Panc1 (cell line): Measurements from ENCODE around the gene PLAU. TPM values are rescaled to one million over a fixed set of nuclear protein-coding genes. Genes with fewer than 3 reads are reported as not detected.

Experiments used
- ATAC-seq: fragments of 200-7000 bp; cut with Tn5 transposase; 2 replicates; pipeline ENCODE4 v1.9.1; 2020; ENCODE audit warnings: mild to moderate bottlenecking, moderate library complexity
- BruUV-seq: library from RNA; stranded (reverse); fragments of 400-500 nt; replicated peaks from 2 replicates; lab custom pipeline; 2021; lab: Mats Ljungman, UMichigan
- CTCF ChIA-PET: fragments of 300-600 bp; sonication (Branson Sonifier 250); formaldehyde crosslinking; loops from one replicate; lab custom pipeline; 2022; ENCODE audit warnings: antibody characterized with exemption; lab: Charles Lee
- POLR2A ChIA-PET: fragments of 300-600 bp; sonication (Branson Sonifier 250); formaldehyde crosslinking; loops from one replicate; lab custom pipeline; 2022; ENCODE audit warnings: antibody characterized with exemption; lab: Charles Lee
- DNase-seq: peaks from one replicate; pipeline ENCODE4 v3.0.0-alpha.2; 2010; ENCODE audit warnings: low read depth, low spot score
- H3K27ac ChIP-seq: 2 replicates; pipeline ENCODE4 v1.5.1; 2011; ENCODE audit warnings: mild to moderate bottlenecking, low read length, inconsistent platforms
- H3K27me3 ChIP-seq: fragments of 200-500 bp; sonication (Bioruptor generic); 2 replicates; pipeline ENCODE4 v1.6.0; 2014; ENCODE audit warnings: low read length, inconsistent platforms; ENCODE audit not compliant: control insufficient read depth, insufficient read depth
- H3K36me3 ChIP-seq: fragments of 200-500 bp; sonication (Bioruptor generic); 2 replicates; pipeline ENCODE4 v1.5.1; 2014; ENCODE audit warnings: inconsistent platforms, mild to moderate bottlenecking, low read length, moderate library complexity; ENCODE audit not compliant: control insufficient read depth, insufficient read depth
- H3K4me1 ChIP-seq: 2 replicates; pipeline ENCODE4 v1.5.1; 2011; ENCODE audit warnings: inconsistent platforms, mild to moderate bottlenecking, low read length, moderate library complexity; ENCODE audit not compliant: control insufficient read depth, insufficient read depth
- H3K4me3 ChIP-seq, 2 experiments: 2 replicates each; pipeline ENCODE4 v1.5.1; 2011 to 2012; ENCODE audit warnings: low read depth in 2 of 2, low read length in 2 of 2, mild to moderate bottlenecking in 2 of 2, inconsistent platforms in 1 of 2, moderate library complexity in 1 of 2
- H3K9me3 ChIP-seq: fragments of 200-500 bp; sonication (Bioruptor generic); 2 replicates; pipeline ENCODE4 v1.5.1; 2014; ENCODE audit warnings: low read depth, mild to moderate bottlenecking, inconsistent platforms, low read length, moderate library complexity; ENCODE audit not compliant: control insufficient read depth, insufficient read depth
- POLR2AphosphoS5 ChIP-seq: IDR thresholded peaks from 2 replicates; pipeline ENCODE4 v1.6.1; 2012; ENCODE audit warnings: mild to moderate bottlenecking, low read depth, low read length, moderate library complexity
- SIN3A ChIP-seq: IDR thresholded peaks from 2 replicates; pipeline ENCODE4 v1.6.1; 2012; ENCODE audit warnings: low read depth, mild to moderate bottlenecking, low read length, moderate library complexity, borderline replicate concordance; ENCODE audit not compliant: insufficient read depth
- TCF7L2 ChIP-seq: IDR thresholded peaks from 2 replicates; pipeline ENCODE4 v1.6.1; 2011; ENCODE audit warnings: mild to moderate bottlenecking, low read depth, low read length, inconsistent platforms
- in situ Hi-C: cut with HindIII; loops from 2 replicates; pipeline ENCODE4 v1.10.0; 2016; ENCODE audit warnings: low sequenced_read_pairs, low pct_unique_long_range_greater_than_20kb
- intact Hi-C: fragments of 100-400 bp; cut with micrococcal nuclease; formaldehyde crosslinking; loops from one replicate; pipeline ENCODE4 v1.10.0; 2022; ENCODE audit not compliant: unreplicated experiment
- total RNA-seq: library from RNA; stranded (reverse); gene quantifications from one replicate; pipeline ENCODE4 v1.2.1, GENCODE V29; 2021; ENCODE audit not compliant: unreplicated experiment
- TF ChIP-seq, protein P1 (sequence below): fragments of 450-650 bp; IDR thresholded peaks from 2 replicates; pipeline ENCODE4 v1.5.1; 2017; ENCODE audit warnings: mild to moderate bottlenecking
- TF ChIP-seq, protein P2 (sequence below), 2 experiments: IDR thresholded peaks; 2 replicates each; pipeline ENCODE4 v1.6.1; 2011 to 2012; ENCODE audit warnings: low read depth in 2 of 2, control low read depth in 1 of 2, low read length in 1 of 2, mild to moderate bottlenecking in 1 of 2, moderate library complexity in 1 of 2; ENCODE audit not compliant: insufficient read depth in 1 of 2

PLAU gene
- total RNA-seq, 1 experiment from 2014 or later: 305 TPM

DNA sequence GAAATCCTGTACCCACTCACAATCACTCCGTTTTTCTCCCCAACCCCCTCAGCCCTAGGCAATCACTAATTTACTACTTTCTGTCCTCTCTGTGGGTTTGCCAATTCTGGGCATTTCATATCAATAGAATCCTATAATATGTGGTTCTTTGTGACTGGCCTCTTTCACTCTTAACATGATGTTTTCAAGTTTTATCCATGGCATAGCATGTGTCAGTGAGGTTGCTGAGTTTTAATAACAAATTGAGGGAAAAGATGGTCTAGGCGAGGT lies 11.9 kb downstream of the PLAU start:
- no peak overlapping the region for H3K4me3 ChIP-seq
- ChIA-PET CTCF (no interaction called here), POLR2A (no interaction called here)
- no peaks in the 10 kb centered on the region for H3K27me3 ChIP-seq
- no peak overlapping the region for H3K27ac ChIP-seq
- no peaks in the 10 kb centered on the region for H3K36me3 ChIP-seq
- ATAC-seq: no peak
- TF ChIP-seq, protein P1, sequence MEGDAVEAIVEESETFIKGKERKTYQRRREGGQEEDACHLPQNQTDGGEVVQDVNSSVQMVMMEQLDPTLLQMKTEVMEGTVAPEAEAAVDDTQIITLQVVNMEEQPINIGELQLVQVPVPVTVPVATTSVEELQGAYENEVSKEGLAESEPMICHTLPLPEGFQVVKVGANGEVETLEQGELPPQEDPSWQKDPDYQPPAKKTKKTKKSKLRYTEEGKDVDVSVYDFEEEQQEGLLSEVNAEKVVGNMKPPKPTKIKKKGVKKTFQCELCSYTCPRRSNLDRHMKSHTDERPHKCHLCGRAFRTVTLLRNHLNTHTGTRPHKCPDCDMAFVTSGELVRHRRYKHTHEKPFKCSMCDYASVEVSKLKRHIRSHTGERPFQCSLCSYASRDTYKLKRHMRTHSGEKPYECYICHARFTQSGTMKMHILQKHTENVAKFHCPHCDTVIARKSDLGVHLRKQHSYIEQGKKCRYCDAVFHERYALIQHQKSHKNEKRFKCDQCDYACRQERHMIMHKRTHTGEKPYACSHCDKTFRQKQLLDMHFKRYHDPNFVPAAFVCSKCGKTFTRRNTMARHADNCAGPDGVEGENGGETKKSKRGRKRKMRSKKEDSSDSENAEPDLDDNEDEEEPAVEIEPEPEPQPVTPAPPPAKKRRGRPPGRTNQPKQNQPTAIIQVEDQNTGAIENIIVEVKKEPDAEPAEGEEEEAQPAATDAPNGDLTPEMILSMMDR: no peak
- TF ChIP-seq POLR2AphosphoS5 (no peak), TCF7L2 (no peak), SIN3A (no peak)
- TF ChIP-seq, protein P2, sequence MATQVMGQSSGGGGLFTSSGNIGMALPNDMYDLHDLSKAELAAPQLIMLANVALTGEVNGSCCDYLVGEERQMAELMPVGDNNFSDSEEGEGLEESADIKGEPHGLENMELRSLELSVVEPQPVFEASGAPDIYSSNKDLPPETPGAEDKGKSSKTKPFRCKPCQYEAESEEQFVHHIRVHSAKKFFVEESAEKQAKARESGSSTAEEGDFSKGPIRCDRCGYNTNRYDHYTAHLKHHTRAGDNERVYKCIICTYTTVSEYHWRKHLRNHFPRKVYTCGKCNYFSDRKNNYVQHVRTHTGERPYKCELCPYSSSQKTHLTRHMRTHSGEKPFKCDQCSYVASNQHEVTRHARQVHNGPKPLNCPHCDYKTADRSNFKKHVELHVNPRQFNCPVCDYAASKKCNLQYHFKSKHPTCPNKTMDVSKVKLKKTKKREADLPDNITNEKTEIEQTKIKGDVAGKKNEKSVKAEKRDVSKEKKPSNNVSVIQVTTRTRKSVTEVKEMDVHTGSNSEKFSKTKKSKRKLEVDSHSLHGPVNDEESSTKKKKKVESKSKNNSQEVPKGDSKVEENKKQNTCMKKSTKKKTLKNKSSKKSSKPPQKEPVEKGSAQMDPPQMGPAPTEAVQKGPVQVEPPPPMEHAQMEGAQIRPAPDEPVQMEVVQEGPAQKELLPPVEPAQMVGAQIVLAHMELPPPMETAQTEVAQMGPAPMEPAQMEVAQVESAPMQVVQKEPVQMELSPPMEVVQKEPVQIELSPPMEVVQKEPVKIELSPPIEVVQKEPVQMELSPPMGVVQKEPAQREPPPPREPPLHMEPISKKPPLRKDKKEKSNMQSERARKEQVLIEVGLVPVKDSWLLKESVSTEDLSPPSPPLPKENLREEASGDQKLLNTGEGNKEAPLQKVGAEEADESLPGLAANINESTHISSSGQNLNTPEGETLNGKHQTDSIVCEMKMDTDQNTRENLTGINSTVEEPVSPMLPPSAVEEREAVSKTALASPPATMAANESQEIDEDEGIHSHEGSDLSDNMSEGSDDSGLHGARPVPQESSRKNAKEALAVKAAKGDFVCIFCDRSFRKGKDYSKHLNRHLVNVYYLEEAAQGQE (IDR thresholded peaks at IDR 0.05; ENCODE audit: insufficient read depth in 1 of 2, low read depth in 2 of 2, low read length in 1 of 2): no peak
- no peaks in the 10 kb centered on the region for H3K9me3 ChIP-seq
- H3K4me1 ChIP-seq: peaks cover 11% of the 10 kb centered on the region; the same call in 1 of the 2 replicates
- no peak for DNase-seq
- intact Hi-C loops (no loop called here), in situ Hi-C loops (no loop called here)
- no TSS peak for BruUV-seq

DNA sequence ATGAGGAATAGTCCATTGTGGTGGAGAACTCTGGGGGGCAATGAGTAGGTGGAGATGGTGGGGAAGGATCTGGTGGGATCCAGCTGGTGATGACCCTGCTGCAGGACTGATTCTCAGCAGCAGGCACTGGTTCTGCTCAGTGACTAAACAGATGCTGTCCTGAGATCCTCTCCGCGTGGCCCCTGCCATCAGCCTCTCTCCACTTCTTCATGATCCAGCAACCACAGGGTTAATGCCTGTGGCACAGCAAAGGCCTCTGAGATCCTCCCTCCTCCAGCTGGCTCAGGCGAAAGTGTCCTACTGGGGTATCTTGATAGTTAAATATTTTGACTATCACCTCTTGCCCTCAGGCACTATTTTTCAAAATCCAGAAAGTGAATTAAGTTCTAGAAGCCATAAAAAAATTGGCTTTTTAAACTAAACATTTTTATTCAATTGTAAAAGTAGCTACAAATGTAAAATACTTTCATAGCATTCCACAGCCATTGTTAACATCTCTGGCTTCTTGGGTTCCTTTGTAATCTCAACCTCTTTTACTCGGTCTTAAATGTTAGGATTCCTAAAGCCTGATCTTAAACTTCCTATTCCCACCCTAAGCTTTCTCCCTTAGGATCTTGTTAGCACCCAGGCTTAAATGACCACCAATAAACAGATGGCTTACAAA lies 13.1 kb downstream of the PLAU start:
- ATAC-seq (no peak), DNase-seq (no peak)
- Histone ChIP-seq H3K4me1 (peaks cover 11% of the 10 kb centered on the region; the same call in 1 of the 2 replicates), H3K27ac (no peak overlapping the region), H3K27me3 (no peaks in the 10 kb centered on the region), H3K4me3 (no peak overlapping the region), H3K36me3 (no peaks in the 10 kb centered on the region), H3K9me3 (no peaks in the 10 kb centered on the region)
- CTCF ChIA-PET: no interaction called here
- intact Hi-C loops: no loop called here
- no peak for TF ChIP-seq POLR2AphosphoS5
- TF ChIP-seq, protein P1: no peak
- no peak for TF ChIP-seq TCF7L2
- TF ChIP-seq, protein P2 (IDR thresholded peaks at IDR 0.05; ENCODE audit: insufficient read depth in 1 of 2, low read depth in 2 of 2, low read length in 1 of 2): no peak
- POLR2A ChIA-PET: no interaction called here
- in situ Hi-C loops: no loop called here
- BruUV-seq: no TSS peak
